SJCRH30 (cell line): Measurements from ENCODE around the gene KDM3A. TPM values are rescaled to one million over a fixed set of nuclear protein-coding genes. Genes with fewer than 3 reads are reported as not detected.

Experiments
- DNase-seq, 2 experiments: peaks; one replicate each; pipeline ENCODE4 v3.0.0-alpha.2; 2015 to 2020
- H3K27ac ChIP-seq: fragments of 250-450 bp; sonication (Bioruptor Pico); 2 replicates; pipeline ENCODE4 v1.5.1; 2020; ENCODE audit warnings: mild to moderate bottlenecking, moderate library complexity
- H3K27me3 ChIP-seq: fragments of 250-450 bp; sonication (Bioruptor Pico); 2 replicates; pipeline ENCODE4 v1.5.1; 2020; ENCODE audit warnings: mild to moderate bottlenecking, moderate library complexity
- H3K36me3 ChIP-seq: fragments of 250-450 bp; sonication (Bioruptor Pico); 2 replicates; pipeline ENCODE4 v1.5.1; 2020; ENCODE audit warnings: mild to moderate bottlenecking, moderate library complexity
- H3K4me1 ChIP-seq: fragments of 250-450 bp; sonication (Bioruptor Pico); 2 replicates; pipeline ENCODE4 v1.5.1; 2020; ENCODE audit warnings: mild to moderate bottlenecking, moderate library complexity
- H3K4me3 ChIP-seq: fragments of 250-450 bp; sonication (Bioruptor Pico); 2 replicates; pipeline ENCODE4 v1.5.1; 2020; ENCODE audit warnings: mild to moderate bottlenecking, moderate library complexity
- H3K9me3 ChIP-seq: fragments of 250-450 bp; sonication (Bioruptor Pico); replicated peaks from 2 replicates; pipeline ENCODE4 v1.5.1; 2020; ENCODE audit warnings: mild to moderate bottlenecking, moderate library complexity
- total RNA-seq: library from RNA; depleted of rRNA; stranded (reverse); fragments of >200 nt; shearing (Covaris generic); gene quantifications from 2 replicates; pipeline ENCODE4 v1.2.3, GENCODE V29; 2014

The KDM3A gene
- total RNA-seq, 1 experiment from 2014 or later = 38.7 TPM

- peaks cover 13% of the 10 kb centered on the region for H3K9me3 ChIP-seq
- DNase-seq = no peak
- peaks cover 4% of the 10 kb centered on the region; the same call in 1 of the 2 replicates for H3K4me1 ChIP-seq
- no peak overlapping the region for H3K4me3 ChIP-seq
- H3K27me3 ChIP-seq = no peaks in the 10 kb centered on the region
- H3K36me3 ChIP-seq = no peaks in the 10 kb centered on the region; the same call in 1 of the 2 replicates
- no peak overlapping the region for H3K27ac ChIP-seq
Observed at GRCh38 chr2:86443631-86444350, 2.6 kb downstream of the KDM3A start.

- Histone ChIP-seq H3K9me3 (no peaks in the 10 kb centered on the region), H3K27me3 (no peaks in the 10 kb centered on the region), H3K27ac (no peak overlapping the region), H3K4me3 (no peak overlapping the region), H3K4me1 (peaks cover 4% of the 10 kb centered on the region), H3K36me3 (peaks cover 6% of the 10 kb centered on the region; the same call in 1 of the 2 replicates)
- DNase-seq = no peak
Observed at GRCh38 chr2:86445436-86445835, 4.3 kb downstream of the KDM3A start.

DNA sequence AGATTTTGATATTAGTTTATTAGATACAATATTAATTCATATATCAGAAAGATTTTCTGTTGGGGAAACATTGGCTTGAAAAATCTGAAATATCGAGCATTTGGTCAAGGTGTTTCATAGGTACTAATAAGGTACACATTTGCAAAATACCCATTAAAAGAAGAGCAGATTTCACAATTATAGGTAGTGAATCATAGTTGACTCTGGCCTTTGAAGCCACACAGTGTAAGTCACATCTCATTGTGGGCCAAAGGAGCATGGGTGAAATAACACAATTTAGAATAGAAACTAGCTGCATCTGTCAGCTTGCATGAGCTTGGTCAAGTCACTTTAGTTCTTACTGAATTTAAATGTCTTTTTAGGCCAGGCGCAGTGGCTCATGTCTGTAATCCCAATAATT lies 4.9 kb downstream of the KDM3A start:
- no peaks in the 10 kb centered on the region for H3K9me3 ChIP-seq
- H3K36me3 ChIP-seq = peaks cover 13% of the 10 kb centered on the region; the same call in 1 of the 2 replicates
- no peak for DNase-seq
- H3K4me3 ChIP-seq = no peak overlapping the region
- H3K4me1 ChIP-seq = peaks cover 4% of the 10 kb centered on the region
- H3K27ac ChIP-seq = no peak overlapping the region
- H3K27me3 ChIP-seq = no peaks in the 10 kb centered on the region

DNA sequence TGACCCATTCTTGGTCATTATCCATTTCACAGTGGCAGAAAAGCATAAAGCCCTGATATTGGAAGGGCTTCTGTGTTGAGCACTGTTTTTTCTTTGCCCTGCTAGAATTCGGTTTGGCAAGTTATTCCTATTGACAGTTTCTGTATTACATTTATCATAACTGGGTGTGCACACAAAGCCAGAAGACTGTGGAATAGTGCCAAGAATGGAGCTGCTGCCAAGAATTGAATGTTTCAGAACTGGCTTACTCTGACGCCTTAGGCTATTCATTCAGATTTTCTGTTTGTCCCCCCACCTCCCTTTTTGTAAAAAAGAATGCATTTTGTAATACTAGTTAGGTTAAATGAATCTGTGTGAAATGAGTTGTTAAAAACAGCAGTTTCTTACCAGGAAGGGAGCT lies 12.7 kb downstream of the KDM3A start:
- no peak for DNase-seq
- peaks cover 79% of the 10 kb centered on the region for H3K36me3 ChIP-seq
- no peak overlapping the region for H3K27ac ChIP-seq
- no peaks in the 10 kb centered on the region for H3K9me3 ChIP-seq
- H3K27me3 ChIP-seq = no peaks in the 10 kb centered on the region
- H3K4me1 ChIP-seq = no peaks in the 10 kb centered on the region; the same call in none of the 2 replicates
- H3K4me3 ChIP-seq = no peak overlapping the region

- no peaks in the 10 kb centered on the region for H3K9me3 ChIP-seq
- no peaks in the 10 kb centered on the region; the same call in 1 of the 2 replicates for H3K4me1 ChIP-seq
- no peak overlapping the region for H3K27ac ChIP-seq
- H3K27me3 ChIP-seq = no peaks in the 10 kb centered on the region
- no peak overlapping the region for H3K4me3 ChIP-seq
- peaks cover 80% of the 10 kb centered on the region for H3K36me3 ChIP-seq
- DNase-seq = no peak
Observed at GRCh38 chr2:86454238-86454637, 13.1 kb downstream of the KDM3A start.

DNA sequence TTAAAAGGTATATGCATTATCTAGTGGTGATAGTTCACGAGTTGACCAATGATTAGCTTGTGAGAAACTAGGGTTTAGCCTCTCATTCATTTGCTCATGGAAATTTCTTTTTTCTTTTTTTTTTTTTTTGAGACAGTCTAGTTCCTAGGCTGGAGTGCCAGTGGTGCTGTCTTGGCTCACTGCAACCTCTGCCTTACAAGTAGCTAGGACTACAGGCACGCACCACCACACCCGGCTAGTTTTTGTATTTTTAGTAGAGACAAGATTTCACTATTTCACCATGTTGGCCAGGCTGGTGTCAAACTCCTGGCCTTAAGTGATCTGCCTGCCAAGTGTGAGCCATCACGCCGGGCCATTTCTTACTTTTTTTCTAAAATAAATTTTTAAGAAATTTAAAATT lies 14.0 kb downstream of the KDM3A start:
- Histone ChIP-seq H3K9me3 (no peaks in the 10 kb centered on the region), H3K4me3 (no peak overlapping the region), H3K27me3 (no peaks in the 10 kb centered on the region), H3K36me3 (peaks cover 83% of the 10 kb centered on the region), H3K27ac (no peak overlapping the region), H3K4me1 (no peaks in the 10 kb centered on the region)
- no peak for DNase-seq

DNA sequence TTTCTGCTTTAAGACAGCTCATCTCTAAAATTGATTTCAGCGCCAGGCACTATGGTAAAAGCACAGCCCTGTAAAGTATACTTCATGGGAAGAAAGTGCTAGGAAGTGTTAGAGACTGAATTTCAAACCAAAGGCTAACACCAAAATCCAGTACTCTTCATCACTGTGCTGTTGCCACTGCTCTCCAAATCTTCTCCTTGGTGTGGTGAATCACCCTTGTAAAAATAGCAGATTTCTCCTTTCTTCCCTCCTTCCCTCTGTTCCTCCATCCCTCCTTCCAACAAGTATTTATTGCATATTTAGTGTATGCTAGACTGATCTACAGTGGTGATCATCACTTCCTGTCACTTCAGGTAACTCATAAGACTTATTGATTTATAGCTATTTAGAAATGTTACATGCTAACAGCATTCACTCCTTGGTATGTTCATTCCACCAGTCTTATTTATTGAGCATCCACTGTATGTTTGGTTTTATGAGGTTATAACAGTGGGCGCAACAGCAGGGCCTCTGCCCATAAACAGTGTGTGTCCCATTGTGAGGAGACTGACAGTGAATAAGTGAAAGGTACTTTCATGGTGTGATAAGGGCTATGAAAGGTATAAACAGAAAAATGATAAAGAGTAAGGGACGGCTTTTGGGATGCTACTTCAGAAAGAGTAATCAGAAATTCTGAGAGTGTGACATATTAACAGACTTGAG lies 20.0 kb downstream of the KDM3A start:
- peaks cover 69% of the 10 kb centered on the region for H3K36me3 ChIP-seq
- H3K27ac ChIP-seq = no peak overlapping the region
- DNase-seq = no peak
- H3K9me3 ChIP-seq = no peaks in the 10 kb centered on the region
- H3K27me3 ChIP-seq = no peaks in the 10 kb centered on the region
- no peaks in the 10 kb centered on the region for H3K4me1 ChIP-seq
- no peak overlapping the region for H3K4me3 ChIP-seq

GRCh38 chr2:86464652-86465051 lies 23.5 kb downstream of the KDM3A start:
- no peaks in the 10 kb centered on the region for H3K27me3 ChIP-seq
- no peak overlapping the region for H3K4me3 ChIP-seq
- H3K36me3 ChIP-seq = peaks cover 68% of the 10 kb centered on the region
- no peak for DNase-seq
- H3K9me3 ChIP-seq = no peaks in the 10 kb centered on the region
- H3K27ac ChIP-seq = no peak overlapping the region
- H3K4me1 ChIP-seq = no peaks in the 10 kb centered on the region

DNA sequence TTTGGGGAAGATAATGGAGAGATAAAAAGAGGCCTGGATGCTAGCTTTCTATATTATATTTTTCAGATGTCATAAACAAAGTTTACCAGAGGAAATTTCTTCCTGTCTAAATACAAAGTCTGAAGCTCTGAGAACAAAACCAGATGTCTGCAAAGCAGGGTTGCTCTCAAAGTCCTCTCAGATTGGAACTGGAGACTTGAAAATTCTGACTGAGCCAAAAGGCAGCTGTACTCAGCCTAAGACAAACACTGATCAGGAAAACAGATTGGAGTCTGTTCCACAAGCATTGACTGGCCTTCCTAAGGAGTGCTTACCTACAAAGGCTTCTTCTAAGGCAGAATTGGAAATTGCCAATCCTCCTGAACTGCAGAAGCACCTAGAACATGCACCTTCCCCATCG lies 25.1 kb downstream of the KDM3A start:
- no peak overlapping the region for H3K27ac ChIP-seq
- H3K4me1 ChIP-seq = no peaks in the 10 kb centered on the region
- H3K9me3 ChIP-seq = no peaks in the 10 kb centered on the region
- no peaks in the 10 kb centered on the region for H3K27me3 ChIP-seq
- DNase-seq = no peak
- no peak overlapping the region for H3K4me3 ChIP-seq
- peaks cover 65% of the 10 kb centered on the region for H3K36me3 ChIP-seq

- H3K4me3 ChIP-seq = no peak overlapping the region
- H3K36me3 ChIP-seq = peaks cover 75% of the 10 kb centered on the region
- no peak overlapping the region for H3K27ac ChIP-seq
- H3K9me3 ChIP-seq = no peaks in the 10 kb centered on the region
- no peaks in the 10 kb centered on the region for H3K4me1 ChIP-seq
- DNase-seq = peak in 1 of 2 experiments; percentile 21
- no peaks in the 10 kb centered on the region for H3K27me3 ChIP-seq
Observed at GRCh38 chr2:86468162-86469033, 27.2 kb downstream of the KDM3A start.

DNA sequence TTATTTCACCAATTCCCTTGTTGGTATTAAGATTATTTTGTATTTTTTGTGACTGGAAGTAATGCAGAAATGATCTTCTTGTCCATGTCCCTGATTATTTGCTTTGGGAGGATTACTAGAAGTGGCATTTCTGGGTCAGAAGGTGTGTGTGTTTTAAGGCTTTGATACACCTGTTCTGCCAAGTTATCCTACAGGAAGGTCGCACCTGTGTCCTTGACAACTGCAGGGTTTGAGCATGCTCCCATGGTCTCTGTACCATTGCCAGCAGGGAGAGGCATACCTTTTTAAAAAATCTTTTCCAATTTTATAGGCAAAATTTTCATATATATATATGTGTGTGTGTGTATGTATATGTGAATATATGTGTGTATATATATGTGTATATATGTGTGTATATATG lies 29.7 kb downstream of the KDM3A start:
- no peak overlapping the region for H3K4me3 ChIP-seq
- no peaks in the 10 kb centered on the region for H3K4me1 ChIP-seq
- H3K9me3 ChIP-seq = no peaks in the 10 kb centered on the region
- peaks cover 73% of the 10 kb centered on the region for H3K36me3 ChIP-seq
- no peaks in the 10 kb centered on the region for H3K27me3 ChIP-seq
- no peak for DNase-seq
- no peak overlapping the region for H3K27ac ChIP-seq

DNA sequence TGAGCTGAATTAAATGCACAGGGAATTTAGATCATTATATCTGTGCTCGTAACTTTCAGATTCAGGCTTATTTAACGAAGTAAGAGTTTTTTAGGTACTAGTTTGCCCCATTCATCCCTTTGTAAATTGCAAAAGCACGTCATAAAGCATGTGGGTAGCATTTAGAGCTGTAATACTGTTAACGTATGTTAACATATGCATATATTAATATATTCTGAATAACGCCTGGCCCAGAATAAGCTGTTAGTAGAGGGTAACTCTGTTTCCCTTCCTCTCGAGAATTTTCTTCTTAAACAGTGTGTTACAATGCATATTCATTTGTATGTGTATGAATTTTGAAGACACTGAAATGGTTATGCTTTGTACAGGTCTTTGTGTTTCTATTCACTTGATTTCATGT lies 30.5 kb downstream of the KDM3A start:
- peaks cover 74% of the 10 kb centered on the region for H3K36me3 ChIP-seq
- no peak overlapping the region for H3K4me3 ChIP-seq
- no peaks in the 10 kb centered on the region for H3K9me3 ChIP-seq
- H3K27me3 ChIP-seq = no peaks in the 10 kb centered on the region
- no peak for DNase-seq
- no peaks in the 10 kb centered on the region for H3K4me1 ChIP-seq
- H3K27ac ChIP-seq = no peak overlapping the region

GRCh38 chr2:86476092-86476491 lies 34.9 kb downstream of the KDM3A start:
- no peak overlapping the region for H3K27ac ChIP-seq
- no peak for DNase-seq

DNA sequence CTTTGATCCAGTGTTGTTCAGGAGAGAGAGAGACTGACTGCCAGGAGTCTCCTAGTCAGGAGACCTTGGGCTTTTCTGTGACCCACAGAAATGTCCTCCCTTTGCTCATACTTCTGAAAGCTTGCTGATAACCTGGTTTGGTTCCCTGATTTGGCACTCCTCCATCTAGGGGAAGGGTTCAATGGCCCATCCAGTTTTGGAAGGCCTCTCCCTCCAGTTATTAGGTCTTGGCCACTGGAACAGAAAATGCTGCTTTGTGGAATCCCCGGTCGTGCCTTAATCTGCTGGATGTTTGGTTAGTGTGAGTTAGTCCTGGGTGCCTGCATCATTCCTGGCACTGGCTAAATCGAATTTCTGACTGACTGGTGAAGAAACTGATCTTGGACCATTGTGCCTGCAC lies 35.7 kb downstream of the KDM3A start:
- H3K36me3 ChIP-seq = peaks cover 69% of the 10 kb centered on the region
- H3K27me3 ChIP-seq = no peaks in the 10 kb centered on the region
- H3K4me1 ChIP-seq = no peaks in the 10 kb centered on the region
- H3K9me3 ChIP-seq = no peaks in the 10 kb centered on the region
- DNase-seq = no peak
- H3K27ac ChIP-seq = no peak overlapping the region
- no peak overlapping the region for H3K4me3 ChIP-seq

More at GRCh38 chr2:86476092-86476491, 34.9 kb downstream of the KDM3A start:
- Histone ChIP-seq H3K4me1 (no peaks in the 10 kb centered on the region), H3K36me3 (peaks cover 68% of the 10 kb centered on the region), H3K27me3 (no peaks in the 10 kb centered on the region), H3K9me3 (no peaks in the 10 kb centered on the region), H3K4me3 (no peak overlapping the region)

GRCh38 chr2:86477349-86477748 lies 36.2 kb downstream of the KDM3A start:
- no peak for DNase-seq
- Histone ChIP-seq H3K4me1 (no peaks in the 10 kb centered on the region), H3K27me3 (no peaks in the 10 kb centered on the region), H3K9me3 (no peaks in the 10 kb centered on the region), H3K4me3 (no peak overlapping the region), H3K36me3 (peaks cover 69% of the 10 kb centered on the region), H3K27ac (no peak overlapping the region)
